Inflammatory macrophage treated with lipopolysaccharide for 1 hour (primary cell): ENCODE data around the gene TEX51.

Experiments
- DNase-seq, 2 donors: peaks; one replicate each; pipeline ENCODE4 v3.0.0-alpha.2; 2020 to 2022

TEX51 gene

DNA sequence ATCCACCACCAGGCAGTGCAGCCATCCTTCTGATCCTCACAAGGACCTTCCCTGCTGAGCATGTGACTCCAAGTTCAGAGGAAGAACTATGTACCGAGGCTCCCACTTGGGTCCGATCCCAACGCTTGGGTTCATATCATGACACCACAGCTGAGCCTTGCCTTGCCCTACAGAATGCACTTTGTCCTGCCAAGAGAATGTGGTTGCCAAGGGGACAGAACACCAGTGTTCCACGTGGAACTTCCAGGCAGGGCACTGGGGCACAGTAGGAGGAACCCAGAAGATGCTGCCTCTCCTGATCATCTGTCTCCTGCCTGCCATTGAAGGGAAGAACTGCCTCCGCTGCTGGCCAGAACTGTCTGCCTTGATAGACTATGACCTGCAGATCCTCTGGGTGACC lies at the start of gene TEX51:
TSS of gene TEX51 (plus strand) at position 255 of the 400 bp plus-strand sequence. CDS start at position 284, 29 bp downstream.
- no peak for DNase-seq

DNA sequence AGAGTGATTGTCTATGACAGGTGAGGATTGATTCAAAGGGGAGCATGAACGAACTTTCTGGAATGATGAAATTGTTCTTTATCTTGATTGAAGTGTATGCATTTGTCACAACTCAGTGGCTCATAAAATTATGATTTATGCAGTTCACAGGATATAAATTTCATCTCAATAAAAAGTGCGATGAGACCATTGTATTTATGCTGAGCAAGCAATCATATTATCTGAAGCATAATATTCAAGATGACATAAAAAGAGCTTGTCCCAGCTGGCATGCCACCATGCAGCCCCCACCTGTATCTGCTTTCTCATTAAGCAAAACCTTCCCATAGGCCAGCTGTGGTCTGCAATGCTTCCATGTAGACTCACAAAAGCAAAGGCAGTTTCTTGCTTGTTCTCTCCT lies 49.6 kb upstream of the TEX51 start:
- DNase-seq: no peak

DNA sequence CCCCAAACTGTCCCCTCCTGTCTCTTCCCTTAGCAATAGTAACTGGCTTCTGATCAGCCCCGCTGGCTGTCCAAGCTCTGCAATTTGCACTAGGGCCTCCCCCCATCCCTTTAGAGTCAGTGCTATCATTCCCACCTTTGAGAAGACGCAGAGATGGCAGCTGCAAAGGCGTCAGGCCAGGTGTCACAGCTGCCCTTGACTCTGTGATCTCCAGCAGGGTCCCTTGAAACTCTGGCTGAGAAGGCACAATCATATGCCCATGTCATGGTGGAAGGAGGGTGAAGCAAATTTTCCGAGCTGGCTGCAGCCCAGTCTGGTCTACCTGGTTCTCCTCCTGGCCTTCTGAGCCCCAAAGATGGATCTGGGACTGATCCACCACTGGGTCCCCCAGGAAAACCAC lies 49.2 kb upstream of the TEX51 start:
- DNase-seq: no peak

DNA sequence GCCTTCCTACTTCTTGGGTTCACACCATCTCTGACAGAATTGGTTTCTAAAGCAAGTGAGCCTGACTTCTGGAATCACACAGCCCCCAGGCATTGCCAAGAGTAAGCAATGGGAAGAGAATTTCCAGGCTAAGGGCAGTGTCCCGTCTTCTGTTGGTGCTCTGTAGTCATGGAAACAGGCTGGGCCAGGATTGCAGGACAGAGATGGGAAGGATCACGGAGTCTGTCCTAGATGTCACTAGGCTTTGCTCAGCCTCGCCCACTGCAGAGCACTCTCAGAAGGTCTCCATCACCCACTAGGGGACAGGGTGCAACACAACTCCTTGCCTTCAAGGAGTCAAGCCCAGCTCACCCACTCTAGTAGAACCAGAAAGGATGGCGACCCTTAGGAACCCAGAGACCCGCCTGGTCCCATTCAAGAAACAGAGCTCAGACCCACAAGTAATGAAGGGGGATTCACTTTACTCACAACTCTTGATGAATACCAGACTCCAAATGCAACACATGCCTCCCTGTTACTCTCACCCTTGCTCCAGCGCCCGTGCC lies 48.6 kb upstream of the TEX51 start:
- DNase-seq: no peak

GRCh38 chr2:126850940-126851339 lies 47.8 kb upstream of the TEX51 start:
- DNase-seq: no peak

- DNase-seq: no peak
Measured at GRCh38 chr2:126851756-126852155, 46.9 kb upstream of the TEX51 start.

DNA sequence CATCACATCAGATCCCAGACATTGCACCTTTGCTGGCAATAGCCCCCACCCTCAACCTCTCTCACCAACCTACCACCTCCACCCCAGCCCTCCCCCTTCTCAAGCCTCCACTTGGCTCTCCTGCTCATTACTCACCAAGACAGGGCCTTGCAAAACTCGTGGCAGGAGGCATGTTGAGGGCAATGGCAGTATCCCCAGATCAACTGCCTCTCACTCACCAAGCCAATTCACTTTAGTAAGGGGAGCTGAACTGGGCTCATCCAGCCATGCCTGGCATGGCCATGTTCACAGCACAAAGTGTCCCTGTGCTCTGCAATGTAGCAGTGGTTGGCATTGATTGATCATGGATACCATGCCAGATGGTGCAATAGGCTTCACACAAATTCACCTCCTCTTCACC lies 46.3 kb upstream of the TEX51 start:
- no peak for DNase-seq

DNA sequence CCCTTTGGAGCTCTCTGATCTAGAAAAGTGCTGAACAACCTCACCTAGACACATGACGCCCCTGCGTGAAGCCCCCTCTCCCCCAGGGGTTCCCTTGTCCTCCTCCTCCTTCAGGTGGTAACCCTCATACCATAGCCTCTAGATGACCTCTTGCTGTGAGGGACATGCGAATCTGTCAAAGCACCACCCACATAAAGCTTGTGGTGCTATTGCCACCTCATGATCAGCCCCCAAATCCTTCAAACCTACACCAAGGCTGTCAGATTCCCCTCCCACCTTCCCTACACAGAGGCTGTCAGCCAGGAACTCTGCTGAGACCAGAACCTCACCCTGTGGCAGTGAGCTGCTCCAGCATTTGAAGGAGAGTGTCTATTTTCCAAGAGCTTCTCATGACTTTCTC lies 43.1 kb upstream of the TEX51 start:
- DNase-seq: no peak

DNA sequence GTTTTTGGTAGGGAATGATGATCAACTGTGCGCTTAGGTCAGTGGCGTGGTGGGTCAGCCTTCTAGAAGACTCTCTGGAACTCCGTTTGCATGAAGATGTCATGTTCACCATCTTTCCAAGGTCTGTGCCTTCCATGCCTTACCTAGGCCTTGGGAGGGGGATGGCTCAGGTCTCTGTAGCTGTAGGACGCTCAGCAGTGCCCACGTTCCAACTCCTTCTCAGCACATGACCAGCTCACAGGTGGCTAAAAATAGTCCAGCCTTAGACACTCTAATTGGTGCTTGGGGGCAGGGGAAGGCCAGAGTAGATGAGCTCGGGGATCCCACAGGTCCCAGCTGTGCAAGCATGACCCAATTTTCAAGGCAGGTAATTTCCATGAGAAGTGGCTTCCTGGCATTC lies 42.3 kb upstream of the TEX51 start:
- no peak for DNase-seq

DNA sequence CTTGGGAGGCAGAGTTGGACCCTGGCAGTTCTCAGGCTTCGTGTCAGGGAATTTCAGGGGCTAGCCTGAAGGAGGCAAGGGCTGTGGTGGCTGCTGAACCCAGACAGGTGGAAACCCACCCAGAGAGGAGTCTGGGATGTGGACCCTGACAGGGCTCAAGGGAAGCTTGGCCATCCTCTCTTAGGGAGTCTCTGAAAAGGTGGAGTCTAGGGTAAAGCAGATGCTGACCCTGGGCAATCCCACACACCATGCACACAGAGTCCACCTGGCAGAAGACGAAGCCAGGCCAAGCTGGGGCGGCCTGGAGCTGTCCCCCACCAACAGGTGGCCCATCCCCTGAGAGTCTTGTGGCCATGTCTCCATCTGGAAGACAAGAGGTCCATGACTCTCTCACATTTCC lies 41.2 kb upstream of the TEX51 start:
- DNase-seq: no peak

- DNase-seq: no peak
Measured at GRCh38 chr2:126858013-126858412, 40.7 kb upstream of the TEX51 start.

GRCh38 chr2:126858436-126858835 lies 40.3 kb upstream of the TEX51 start:
- DNase-seq: no peak

DNA sequence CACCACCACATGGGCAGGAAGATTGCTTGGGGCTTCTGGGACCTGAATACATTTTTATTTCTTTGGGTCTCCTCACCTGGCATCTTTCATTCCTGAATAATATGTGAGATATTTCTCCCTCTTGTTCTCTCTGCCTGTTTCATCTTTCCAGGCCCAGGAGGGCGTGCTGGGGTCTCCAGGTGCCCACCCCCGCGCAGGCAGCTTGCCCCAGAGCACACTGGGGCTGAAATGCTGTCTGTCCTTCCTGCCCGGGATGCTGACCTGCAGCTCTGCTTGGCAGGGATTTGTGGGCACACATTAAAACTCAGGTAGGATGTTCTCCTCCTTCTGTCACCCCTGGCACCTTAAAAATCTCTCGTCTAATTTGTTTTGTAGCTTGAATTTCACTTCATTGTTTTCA lies 39.7 kb upstream of the TEX51 start:
- no peak for DNase-seq

GRCh38 chr2:126859631-126860030 lies 39.1 kb upstream of the TEX51 start:
- DNase-seq: no peak

DNA sequence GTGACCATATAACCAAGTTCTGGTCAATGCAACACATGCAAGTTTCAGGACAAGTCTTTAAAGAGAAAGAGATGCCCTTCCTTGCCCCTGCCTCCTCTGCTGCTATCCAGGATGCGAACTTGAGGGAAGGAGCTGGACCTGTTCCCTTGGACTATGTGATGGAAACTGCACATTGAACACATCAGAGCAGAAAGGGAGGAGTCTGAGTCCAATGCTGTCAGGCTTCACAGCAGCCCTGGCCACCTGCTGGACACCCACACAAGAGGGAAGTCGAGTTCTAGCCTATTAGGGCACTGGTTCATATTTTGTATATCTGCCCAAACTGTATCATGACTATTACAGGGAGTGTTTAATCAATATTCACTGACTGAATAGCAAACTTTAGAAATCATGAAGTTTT lies 38.3 kb upstream of the TEX51 start:
- no peak for DNase-seq

- no peak for DNase-seq
Measured at GRCh38 chr2:126862730-126863129, 36.0 kb upstream of the TEX51 start.

DNA sequence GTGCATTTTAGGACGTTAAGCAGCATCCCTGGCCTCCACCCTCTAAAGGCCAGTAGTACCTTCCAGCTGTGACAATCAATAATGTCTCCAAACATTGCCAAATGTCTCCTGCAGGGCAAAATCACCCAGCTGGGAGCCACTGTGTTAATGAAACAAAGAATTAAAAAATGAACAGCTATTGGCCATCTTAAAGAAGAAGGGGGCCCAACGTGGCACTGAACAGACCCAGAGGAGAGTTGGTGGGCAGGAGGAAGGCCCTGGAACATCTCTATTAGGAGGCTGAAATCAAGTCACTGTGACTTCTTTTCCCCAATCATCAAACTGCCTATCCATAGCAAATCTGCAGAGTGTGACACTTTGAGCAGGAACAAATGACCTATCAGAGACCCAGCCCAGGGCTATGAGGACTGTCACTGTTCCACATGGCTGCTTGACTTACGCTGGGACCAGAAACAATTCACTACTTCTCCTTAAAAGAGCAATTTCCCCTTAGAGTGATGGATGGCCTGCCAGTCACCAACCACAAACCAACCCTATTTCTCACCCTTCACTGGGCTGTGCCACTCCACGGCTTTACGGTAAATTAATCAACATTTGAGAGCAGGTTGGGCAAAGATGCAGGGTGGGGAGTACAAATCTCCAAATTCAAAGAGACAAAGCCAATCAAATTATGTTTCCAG lies 35.2 kb upstream of the TEX51 start:
- no peak for DNase-seq

DNA sequence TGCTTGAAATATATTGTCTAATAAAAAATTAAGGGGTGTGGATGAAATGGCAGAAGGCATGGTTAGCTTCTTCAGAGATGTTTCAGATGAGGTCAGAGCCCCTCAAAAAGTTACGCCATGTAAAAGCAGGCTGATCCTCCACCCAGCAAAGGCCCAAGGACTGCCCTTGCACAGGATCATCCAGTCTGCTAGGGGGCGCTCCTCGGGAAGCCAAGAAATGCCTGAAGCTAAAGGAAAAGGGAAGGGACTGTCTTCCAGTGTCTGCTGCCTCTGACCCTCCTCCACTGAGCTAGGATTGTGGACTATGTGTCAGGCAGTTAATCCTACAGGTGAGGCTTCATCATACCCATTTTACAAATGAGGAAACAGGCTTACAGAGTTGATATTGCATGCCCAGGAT lies 33.8 kb upstream of the TEX51 start:
- no peak for DNase-seq

- DNase-seq: no peak
Measured at GRCh38 chr2:126866451-126866850, 32.2 kb upstream of the TEX51 start.

GRCh38 chr2:126874961-126875360 lies 23.7 kb upstream of the TEX51 start:
- DNase-seq: no peak

- DNase-seq: no peak
Measured at GRCh38 chr2:126876631-126877030, 22.1 kb upstream of the TEX51 start.

- DNase-seq: no peak
Measured at GRCh38 chr2:126877041-126877440, 21.6 kb upstream of the TEX51 start.

- no peak for DNase-seq
Measured at GRCh38 chr2:126877861-126878565, 20.7 kb upstream of the TEX51 start.

- DNase-seq: no peak
Measured at GRCh38 chr2:126878601-126879000, 20.1 kb upstream of the TEX51 start.
